Measurements from ENCODE around the gene TOM1L1. TPM values are rescaled to one million over a fixed set of nuclear protein-coding genes. Genes with fewer than 3 reads are reported as not detected.

Gene TOM1L1
- total RNA-seq, 1 experiment from 2014 or later = 44.6 TPM

- H3K4me2 ChIP-seq (ENCODE audit: insufficient read depth, insufficient read length, low read length) = no peak overlapping the region
- H3K56ac ChIP-seq (ENCODE audit: insufficient read length, low read depth, low read length) = no peak overlapping the region
- H3K9me3 Mint-ChIP-seq = no peaks in the 10 kb centered on the region
- no peak overlapping the region for H3T11ph ChIP-seq (ENCODE audit: low read length)
- H3K23me2 ChIP-seq (ENCODE audit: insufficient read length, low read depth, low read length, poor library complexity, severe bottlenecking) = no peaks in the 10 kb centered on the region
- H3K18ac ChIP-seq (ENCODE audit: insufficient read length, low read depth, low read length) = no peak overlapping the region
- no CpG with 5 or more reads among the region's 4 CpGs for WGBS (ENCODE audit: extremely low coverage, insufficient read length, low lambda C conversion rate)
- no peaks in the 10 kb centered on the region for H3K4me1 Mint-ChIP-seq
- H3K14ac ChIP-seq (ENCODE audit: insufficient read depth, low read length) = no peak overlapping the region
- no peak overlapping the region for H2BK5ac ChIP-seq (ENCODE audit: insufficient read length, low read length)
- no peaks in the 10 kb centered on the region for H4K20me1 ChIP-seq (ENCODE audit: control insufficient read depth, insufficient read depth, insufficient read length)
- no peak overlapping the region for H3K9ac ChIP-seq (ENCODE audit: extremely low read depth, insufficient read length, low read length)
- H4K91ac ChIP-seq (ENCODE audit: insufficient read length, low read depth, low read length) = no peak overlapping the region
- no peaks in the 10 kb centered on the region for H3K4me1 ChIP-seq (ENCODE audit: insufficient read depth, low read length)
- H3K79me2 ChIP-seq (ENCODE audit: insufficient read depth, low read length) = no peaks in the 10 kb centered on the region
- H3K9me3 ChIP-seq (ENCODE audit: control insufficient read depth, low read depth, low read length) = no peaks in the 10 kb centered on the region
- no peak overlapping the region for H2BK20ac ChIP-seq (ENCODE audit: low read depth, low read length, poor library complexity, severe bottlenecking)
- no peak overlapping the region for H3K4me3 Mint-ChIP-seq
- no peak overlapping the region for H2BK15ac ChIP-seq (ENCODE audit: low read depth, low read length)
- no peaks in the 10 kb centered on the region for H3K27me3 ChIP-seq (ENCODE audit: insufficient read depth, low read length)
- TF ChIP-seq, protein P1, sequence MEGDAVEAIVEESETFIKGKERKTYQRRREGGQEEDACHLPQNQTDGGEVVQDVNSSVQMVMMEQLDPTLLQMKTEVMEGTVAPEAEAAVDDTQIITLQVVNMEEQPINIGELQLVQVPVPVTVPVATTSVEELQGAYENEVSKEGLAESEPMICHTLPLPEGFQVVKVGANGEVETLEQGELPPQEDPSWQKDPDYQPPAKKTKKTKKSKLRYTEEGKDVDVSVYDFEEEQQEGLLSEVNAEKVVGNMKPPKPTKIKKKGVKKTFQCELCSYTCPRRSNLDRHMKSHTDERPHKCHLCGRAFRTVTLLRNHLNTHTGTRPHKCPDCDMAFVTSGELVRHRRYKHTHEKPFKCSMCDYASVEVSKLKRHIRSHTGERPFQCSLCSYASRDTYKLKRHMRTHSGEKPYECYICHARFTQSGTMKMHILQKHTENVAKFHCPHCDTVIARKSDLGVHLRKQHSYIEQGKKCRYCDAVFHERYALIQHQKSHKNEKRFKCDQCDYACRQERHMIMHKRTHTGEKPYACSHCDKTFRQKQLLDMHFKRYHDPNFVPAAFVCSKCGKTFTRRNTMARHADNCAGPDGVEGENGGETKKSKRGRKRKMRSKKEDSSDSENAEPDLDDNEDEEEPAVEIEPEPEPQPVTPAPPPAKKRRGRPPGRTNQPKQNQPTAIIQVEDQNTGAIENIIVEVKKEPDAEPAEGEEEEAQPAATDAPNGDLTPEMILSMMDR (conservative IDR thresholded peaks at IDR 0.05) = no peak
- H3K79me1 ChIP-seq (ENCODE audit: insufficient read depth, low read depth, low read length, poor library complexity, severe bottlenecking) = no peaks in the 10 kb centered on the region
- no peak overlapping the region for H2BK120ac ChIP-seq (ENCODE audit: low read depth, low read length, poor library complexity, severe bottlenecking)
- no peak overlapping the region for H2AFZ ChIP-seq (ENCODE audit: low read length)
- H3K23ac ChIP-seq (ENCODE audit: insufficient read length, low read depth, low read length) = no peak overlapping the region
- H3K27me3 Mint-ChIP-seq (ENCODE audit: low read depth) = no peaks in the 10 kb centered on the region
- no peak overlapping the region for H2BK12ac ChIP-seq (ENCODE audit: insufficient read length, low read depth, low read length)
- no peak overlapping the region for H3K4ac ChIP-seq (ENCODE audit: low read depth, low read length)
- H4K8ac ChIP-seq (replicated peaks; ENCODE audit: insufficient read length, low read depth, low read length) = no peak overlapping the region
- DNase-seq = no peak
- H3K27ac ChIP-seq (ENCODE audit: insufficient read length, low read depth, low read length) = no peak overlapping the region
- peaks cover 34 to 72% (median 56%) of the 10 kb centered on the region in 3 experiments for H3K36me3 Mint-ChIP-seq (ENCODE audit: insufficient read depth in 1 of 3, low read depth in 3 of 3)
- H3K27ac Mint-ChIP-seq = no peak overlapping the region
- H4K5ac ChIP-seq (ENCODE audit: insufficient read length, low read depth, low read length) = no peak overlapping the region
- H2AK5ac ChIP-seq (ENCODE audit: insufficient read length, low read length) = no peak overlapping the region
These were observed 50.6 kb downstream of the TOM1L1 start for GRCh38 chr17:54951286-54951685.
